ACHN (cell line): ENCODE data around the gene PRR27.

ENCODE experiments used
- DNase-seq: peaks from one replicate; pipeline ENCODE4 v3.0.0-alpha.2; 2015
- in situ Hi-C: cut with HindIII; loops from 2 replicates; pipeline ENCODE4 v1.10.0; 2017; ENCODE audit warnings: low sequenced_read_pairs, low pct_ligation_motif_present, low pct_unique_long_range_greater_than_20kb

The PRR27 gene

DNA sequence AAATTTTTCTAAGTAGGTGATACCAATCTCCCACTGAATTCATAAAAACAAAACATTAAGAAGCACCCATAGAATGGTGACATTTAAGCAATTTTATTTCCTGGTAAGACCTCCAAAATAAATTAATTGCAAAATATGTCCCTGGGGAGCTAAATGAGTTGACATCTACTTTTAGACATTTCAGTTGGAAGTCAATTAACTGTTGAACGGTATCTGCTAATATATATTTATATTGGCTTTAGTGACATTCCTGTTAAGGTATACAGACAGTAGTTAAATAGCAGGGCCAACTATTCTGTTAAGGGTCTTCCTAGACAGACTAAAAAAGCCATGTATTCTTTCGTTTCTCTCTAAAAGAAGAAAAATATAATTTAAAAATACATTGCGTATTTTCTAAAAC lies at the start of gene PRR27:
TSS of gene PRR27 (plus strand) at position 301 of the 400 bp plus-strand sequence. CDS start 139 bp downstream, outside the sequence.
- DNase-seq = no peak
- in situ Hi-C loops = no loop called here

DNA sequence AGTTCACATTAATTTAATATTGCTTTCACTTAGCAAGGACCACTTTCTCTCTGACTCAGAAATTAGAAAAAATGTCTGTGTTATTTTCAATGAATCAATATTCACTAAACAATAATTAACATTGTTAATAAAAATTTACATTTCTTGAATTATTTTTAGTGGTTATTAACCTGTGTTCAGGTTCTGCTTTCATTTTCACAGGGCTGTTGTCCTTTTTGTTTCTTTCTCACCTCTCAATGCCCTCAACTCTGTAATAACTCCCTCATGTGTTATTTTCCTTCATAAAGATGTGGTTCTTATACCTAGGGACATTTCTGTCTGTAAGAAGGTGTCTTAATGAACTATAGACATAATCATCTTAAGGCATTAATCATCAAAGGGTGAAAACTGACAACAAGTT lies 43.1 kb upstream of the PRR27 start:
- in situ Hi-C loops = no loop called here
- DNase-seq = no peak

DNA sequence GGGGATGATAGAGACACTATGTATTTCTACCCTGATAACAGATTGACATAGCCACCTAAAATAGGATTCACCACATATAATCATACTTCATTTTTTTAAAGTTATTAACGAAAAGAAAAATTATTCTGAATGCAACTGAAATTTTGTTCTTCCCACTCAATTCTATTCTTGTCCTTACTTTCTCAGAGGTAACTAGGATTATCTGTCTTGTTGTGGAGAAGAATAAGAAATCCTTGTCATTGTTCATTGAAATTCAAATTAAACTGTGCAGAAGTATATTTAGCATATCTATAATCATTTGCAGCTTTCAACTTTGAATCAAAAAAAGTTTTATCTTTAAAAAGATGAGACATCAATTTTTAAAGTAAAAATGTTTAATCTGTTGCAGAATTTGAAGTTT lies 40.4 kb upstream of the PRR27 start:
- in situ Hi-C loops = no loop called here

DNA sequence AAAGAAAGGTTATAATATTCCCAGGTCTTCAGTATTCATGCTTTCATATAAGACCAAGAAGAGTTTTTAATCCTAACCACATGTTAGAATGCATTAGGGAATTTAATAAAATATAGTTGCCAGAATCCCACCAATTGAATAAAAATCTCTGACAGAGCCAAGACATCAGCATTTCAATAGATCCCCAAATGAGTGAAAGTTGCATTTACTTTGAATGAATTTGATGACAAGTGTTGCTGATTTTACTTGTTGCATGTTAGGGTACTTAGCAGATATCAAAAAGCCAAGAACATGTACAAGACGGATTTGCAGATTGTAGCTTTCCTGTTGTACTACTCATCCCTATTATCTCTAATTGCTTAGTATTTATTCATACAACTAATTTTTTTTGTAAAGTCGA lies 39.9 kb upstream of the PRR27 start:
- in situ Hi-C loops = no loop called here

More for the DNA sequence above, 40.4 kb upstream of the PRR27 start:
- no peak for DNase-seq

DNA sequence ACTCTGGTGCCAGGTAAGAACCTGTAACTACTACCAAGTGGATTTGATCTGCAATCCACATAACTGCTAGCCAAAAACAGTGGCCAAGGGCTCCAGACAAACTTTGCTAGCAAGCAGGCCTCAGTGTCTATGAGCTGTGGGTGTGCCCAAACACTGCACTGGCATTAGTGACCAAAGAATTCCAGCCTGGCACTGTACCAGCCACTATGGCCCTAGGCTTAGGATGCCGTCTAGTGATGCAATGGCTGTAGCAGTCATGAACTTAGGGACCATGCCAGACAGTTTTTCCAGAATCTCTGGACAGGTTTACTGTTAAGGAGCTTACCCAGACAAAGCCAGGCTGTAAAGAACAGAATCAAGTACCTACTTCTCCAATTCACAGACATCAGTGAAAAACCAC lies 33.7 kb upstream of the PRR27 start:
- in situ Hi-C loops = no loop called here
- no peak for DNase-seq

More for the DNA sequence above, 39.9 kb upstream of the PRR27 start:
- no peak for DNase-seq

DNA sequence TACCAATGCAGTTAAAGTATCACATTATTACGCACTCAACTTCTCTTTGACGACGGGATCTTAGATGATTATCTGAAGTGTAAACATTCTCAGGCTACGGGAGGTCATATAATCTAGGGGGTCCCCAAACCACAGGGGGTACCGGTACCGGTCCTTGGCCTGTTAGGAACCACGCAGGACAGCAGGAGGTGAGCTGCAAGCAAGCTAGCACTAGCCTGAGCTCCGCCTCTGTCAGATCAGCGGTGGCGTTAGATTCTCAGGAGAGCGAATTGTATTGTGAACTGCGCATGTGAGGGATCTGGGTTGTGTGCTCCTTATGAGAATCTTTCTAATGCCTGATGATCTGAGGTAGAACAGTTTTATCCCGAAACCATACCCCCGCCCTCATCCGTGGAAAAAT lies 20.6 kb upstream of the PRR27 start:
- DNase-seq = no peak
- in situ Hi-C loops = no loop called here

DNA sequence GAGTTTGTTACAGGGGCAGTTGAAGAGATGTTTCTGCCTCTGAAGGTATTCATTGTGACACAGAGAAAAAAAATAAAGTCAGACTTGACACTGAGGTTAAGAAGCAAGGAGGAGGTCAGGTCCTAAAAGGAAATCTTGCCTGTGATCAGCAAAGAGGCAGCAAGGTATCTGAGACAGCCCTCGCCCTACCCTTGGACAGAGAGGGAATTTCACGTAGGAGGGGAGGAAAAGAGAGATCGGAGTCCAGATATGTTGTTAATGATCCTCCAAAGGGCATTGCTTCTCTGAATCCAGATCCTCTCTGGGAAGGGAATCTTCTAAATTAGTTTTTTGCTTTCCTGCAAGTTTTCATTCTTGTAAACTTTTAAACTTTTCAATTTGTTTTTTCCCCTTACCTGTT lies 15.3 kb upstream of the PRR27 start:
- in situ Hi-C loops = no loop called here

DNA sequence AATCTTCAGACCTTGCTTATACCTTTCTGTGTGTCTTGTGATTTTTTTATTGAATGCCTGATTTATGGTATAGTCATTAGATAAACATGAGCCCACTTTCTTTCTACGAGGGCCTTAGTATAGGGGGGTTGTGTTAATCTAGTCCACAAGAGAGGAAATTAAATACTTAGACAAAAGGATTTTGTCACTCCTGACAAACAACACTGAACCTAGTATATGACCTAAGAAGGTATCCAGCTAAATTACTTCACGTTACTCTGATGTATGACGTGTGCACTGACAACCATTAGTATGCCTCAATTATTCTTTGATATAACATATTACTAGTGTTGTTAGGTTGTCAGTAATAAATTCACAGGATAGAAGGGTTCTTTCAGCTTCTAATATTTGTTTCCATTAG lies 2.8 kb upstream of the PRR27 start:
- DNase-seq = no peak
- in situ Hi-C loops = no loop called here

More for the DNA sequence above, 15.3 kb upstream of the PRR27 start:
- no peak for DNase-seq

DNA sequence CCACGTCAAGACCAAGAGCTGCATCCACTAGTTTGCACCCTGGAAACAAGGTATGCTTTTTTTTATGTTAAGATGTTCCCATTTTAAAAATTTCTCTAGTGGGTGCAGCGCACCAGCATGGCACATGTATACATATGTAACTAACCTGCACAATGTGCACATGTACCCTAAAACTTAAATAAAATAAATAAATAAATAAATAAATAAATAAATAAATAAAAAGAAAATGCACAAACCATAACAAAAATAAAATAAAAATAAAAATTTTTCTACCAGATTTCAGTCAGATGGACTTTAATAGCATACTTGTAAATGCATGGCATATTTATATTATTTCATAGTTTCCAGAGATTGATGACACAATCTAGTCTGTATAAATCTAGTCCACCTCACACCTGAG lies 1.9 kb upstream of the PRR27 start:
- in situ Hi-C loops = no loop called here
- DNase-seq = no peak

DNA sequence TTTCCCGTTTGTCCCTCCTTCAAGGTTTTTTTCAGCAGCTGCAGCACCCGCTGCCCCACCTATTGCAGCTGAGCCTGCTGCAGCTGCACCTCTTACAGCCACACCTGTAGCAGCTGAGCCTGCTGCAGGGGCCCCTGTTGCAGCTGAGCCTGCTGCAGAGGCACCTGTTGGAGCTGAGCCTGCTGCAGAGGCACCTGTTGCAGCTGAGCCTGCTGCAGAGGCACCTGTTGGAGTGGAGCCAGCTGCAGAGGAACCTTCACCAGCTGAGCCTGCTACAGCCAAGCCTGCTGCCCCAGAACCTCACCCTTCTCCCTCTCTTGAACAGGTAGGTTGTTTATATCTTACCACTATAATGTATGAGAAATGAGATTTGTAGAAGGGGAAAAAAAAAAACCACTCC lies 4.5 kb downstream of the PRR27 start:
- in situ Hi-C loops = no loop called here
- DNase-seq = no peak

DNA sequence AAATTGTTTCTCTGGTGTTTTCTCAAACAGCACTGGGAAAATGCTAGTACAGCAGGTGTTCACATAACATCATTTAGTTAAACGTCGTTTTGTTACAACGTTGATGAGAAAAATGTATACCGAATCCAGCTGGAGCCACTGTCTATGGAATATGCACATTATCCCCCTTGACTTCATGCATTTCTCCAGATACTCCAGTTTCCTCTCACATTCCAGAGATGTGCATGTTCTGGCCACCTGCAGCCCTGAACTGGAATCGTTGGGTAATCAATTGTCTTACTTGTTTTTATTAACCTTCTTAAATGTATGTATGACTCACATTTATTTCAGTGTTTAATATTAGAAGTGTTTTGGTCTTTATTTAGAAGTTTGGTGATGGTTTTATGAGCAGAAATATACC lies 23.1 kb downstream of the PRR27 start:
- DNase-seq = no peak
- in situ Hi-C loops = no loop called here

DNA sequence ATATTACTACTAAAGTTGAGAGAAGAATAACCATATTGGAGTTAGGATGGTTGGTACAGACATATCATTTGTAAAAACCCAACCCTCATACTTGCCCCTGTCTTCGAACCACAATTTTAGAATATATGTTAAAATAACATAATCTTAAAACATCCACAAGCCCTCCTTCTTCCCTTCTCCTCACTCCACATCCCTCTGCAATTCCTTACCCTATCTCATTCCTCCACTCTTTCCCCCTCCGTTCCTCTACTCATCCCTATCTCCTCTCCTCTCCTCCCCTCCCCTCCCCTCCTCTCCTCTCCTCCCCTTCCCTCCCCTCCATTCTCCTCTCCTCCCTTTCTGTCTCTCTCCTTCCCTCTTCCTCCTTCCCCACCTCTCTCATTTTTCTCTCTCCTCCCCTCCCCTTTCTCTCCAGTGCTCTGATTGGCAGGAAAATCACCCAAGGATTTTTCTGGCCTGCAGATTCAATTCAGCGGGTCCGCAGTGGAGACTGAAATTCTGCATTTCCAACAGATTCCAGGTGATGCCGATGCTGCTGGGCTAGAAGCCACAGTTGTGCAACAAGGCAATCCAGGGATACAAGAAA lies 24.1 kb downstream of the PRR27 start:
- in situ Hi-C loops = no loop called here
- no peak for DNase-seq

DNA sequence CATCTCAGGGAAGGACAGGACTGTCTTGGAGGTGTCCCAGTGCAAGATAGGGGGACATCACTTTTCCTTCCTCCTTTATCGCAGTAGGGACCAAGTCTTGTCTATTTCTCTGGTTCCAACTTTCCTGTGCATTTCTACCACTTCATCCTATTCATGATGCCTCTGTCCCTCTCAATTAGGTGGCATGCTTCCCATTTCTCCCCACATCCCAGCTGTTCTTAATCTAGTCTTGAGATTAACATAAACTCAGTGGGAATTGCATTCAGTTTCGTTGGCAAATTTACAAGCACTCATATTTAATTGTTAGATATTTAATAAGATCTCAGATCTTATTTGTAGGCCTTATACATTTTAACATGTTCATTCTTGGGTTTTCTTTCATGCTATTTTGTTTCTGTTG lies 25.8 kb downstream of the PRR27 start:
- in situ Hi-C loops = no loop called here
- no peak for DNase-seq

DNA sequence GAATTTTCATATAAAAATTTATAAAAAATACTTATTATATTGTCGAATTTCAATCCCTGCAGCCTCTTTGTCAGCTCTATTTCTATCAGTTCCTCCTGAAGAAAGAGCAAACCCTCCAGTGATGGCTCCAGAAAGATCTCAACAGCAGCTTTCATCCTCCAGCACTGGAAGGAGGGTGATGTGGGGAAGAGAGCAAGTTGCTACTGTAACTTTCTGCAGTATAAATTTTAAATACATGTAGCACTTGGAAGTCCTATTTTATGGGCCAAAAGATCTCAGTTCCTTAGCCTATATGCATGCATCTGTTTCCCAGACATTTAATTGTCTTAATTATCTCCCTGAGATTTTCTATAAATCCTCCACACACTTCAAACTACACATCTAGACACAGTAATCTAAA lies 27.8 kb downstream of the PRR27 start:
- DNase-seq = no peak
- in situ Hi-C loops = no loop called here

DNA sequence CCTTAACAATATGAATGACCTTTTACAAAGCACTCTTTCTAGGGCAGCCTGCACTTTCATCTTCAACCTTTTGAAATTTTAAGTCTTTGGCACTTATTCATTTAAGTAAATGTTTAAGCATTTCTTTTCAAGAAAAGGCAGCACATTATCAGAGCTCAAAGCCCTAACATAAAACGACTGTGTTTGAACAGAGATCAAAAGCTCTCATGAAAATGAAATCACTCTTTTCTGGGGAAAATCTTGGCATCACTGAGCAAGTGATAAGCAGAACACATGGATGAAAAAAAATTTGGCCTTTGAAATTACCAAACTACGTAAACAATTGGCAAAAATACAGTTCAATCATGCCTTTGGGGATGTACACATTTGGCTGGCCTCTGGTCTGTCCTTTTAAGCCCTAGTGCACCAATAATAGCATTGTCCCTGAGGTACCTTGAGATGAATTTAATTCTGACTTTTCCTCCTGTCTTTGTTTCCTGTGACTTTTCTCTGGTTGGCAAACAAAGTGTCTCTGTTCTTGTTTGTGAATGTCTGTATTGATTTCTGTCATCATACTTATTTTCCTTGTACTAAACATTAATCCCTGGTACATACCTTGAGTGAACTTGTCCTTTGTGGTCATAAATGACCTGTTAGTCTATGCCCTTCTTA lies 28.6 kb downstream of the PRR27 start:
- no peak for DNase-seq

DNA sequence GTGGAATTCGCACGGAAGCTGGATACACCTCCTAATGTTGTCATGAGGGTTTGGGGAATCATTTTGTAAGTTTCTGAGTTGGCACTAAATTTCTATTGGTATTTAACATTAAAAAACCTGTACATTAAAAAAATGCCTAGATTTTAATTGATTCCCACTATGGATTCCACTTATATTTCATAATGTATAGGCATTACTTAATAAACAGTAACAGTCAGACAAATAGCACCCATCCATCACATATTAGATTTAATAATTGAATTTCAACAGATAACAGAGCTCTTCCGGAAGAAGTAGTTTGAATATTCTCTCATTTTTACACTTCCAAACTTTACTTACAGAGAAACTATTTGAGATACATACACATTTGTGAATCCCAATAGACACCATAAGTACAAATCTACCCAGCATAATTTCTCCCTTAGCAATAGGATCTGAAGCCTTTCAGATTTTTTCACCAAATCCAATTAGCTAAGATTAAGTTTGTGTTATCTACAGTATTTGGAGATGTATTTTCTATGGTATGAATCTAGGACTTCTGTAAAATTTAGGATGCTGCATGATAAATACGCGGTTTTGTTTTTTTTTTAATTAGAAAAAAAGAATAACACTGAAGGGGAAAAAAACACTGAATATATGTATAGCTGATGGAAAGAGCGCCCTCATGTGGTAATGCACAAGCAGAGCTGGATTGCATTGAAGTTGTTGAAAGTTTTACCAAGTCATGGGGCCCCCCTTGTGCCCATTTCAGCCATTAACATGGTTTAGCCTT lies 29.3 kb downstream of the PRR27 start:
- in situ Hi-C loops = no loop called here

More for the DNA sequence above, 28.6 kb downstream of the PRR27 start:
- in situ Hi-C loops = no loop called here

DNA sequence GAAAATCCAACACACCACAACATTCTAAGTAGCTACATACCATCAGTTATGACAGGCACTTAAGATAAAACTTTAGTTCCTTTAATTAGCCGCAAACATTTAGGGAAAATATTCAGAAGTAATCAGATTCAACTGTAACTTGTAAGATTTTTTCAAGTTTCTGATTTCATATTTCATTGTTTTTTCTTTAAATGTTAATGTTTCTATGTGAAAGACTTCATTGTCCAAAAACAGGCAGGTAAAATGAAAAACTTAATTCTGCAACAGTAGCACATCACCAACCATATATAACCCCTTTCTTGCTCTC lies 29.9 kb downstream of the PRR27 start:
- no peak for DNase-seq
- in situ Hi-C loops = no loop called here

More for the DNA sequence above, 29.3 kb downstream of the PRR27 start:
- peak; percentile 49 for DNase-seq

DNA sequence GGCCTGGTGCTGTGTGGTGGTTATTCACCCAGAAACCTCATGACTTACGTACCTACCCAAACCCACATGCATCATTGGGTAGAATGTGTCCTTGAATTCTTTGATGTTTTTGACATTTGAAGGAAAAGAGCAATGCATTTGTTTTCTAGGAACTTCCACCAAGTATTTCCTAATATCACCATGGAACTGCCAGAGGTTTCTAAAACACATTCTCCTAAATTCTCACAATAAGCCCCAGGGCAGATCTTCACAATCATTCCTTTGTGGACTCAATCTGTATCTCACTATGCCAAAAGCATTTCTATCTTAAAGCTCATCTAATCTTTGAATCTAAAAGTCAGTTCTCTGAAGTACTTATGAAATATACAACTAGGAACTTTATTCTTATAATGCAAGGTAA lies 33.2 kb downstream of the PRR27 start:
- DNase-seq = no peak
- in situ Hi-C loops = no loop called here

DNA sequence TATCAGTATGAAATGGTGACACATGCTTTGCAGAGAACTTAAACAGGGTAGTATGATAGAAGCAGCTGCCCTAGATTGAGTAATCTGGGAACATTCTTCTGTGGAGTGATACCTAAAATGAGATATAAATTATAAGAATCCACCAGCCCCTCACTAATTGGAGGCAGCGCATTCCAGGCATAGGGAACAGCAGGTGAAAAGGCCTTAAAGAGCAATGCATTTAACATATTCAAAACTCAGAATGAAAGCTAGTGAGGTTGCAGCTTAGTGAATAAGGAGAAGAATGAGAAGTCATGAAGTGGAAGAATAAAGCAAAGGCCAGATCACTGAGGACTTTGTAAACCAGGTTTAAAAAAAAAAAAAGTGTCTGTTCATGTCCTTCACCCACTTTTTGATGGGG lies 36.5 kb downstream of the PRR27 start:
- in situ Hi-C loops = no loop called here
- DNase-seq = no peak

DNA sequence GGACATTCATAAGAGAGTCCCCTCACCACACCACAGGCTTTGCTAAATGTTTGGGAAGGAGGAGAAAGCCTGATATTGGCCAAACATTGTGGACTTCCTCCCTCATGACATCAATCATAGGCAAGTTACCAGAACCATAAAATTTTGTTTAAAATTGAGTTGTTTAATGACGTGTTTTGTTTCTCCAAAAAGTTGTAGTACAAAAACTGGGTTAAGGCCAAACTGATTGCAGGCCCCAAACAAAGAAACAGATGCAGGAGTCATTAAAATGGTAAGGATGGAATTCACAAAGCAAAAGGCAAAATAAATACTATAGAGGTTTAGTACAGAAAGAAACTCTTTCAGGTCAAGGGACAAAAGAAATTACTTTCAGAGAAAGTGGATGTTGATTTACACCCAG lies 37.6 kb downstream of the PRR27 start:
- in situ Hi-C loops = no loop called here

More for the DNA sequence above, 37.6 kb downstream of the PRR27 start:
- DNase-seq = no peak
